GM18907 (cell line): ENCODE data around the gene FGF22.

Source experiments
- ATAC-seq: cut with Tn5 transposase; IDR thresholded peaks from one replicate; pipeline ENCODE4 v1.9.1; 2021; ENCODE audit warnings: mild to moderate bottlenecking, moderate library complexity; ENCODE audit not compliant: unreplicated experiment

FGF22 gene

GRCh38 chr19:677601-678436, 38.1 kb downstream of the FGF22 start:
- ATAC-seq, result no peak

- ATAC-seq, result no peak
These were observed 39.2 kb downstream of the FGF22 start for GRCh38 chr19:678791-679388.

- ATAC-seq, result peak; percentile 30
These were observed 40.0 kb downstream of the FGF22 start for GRCh38 chr19:679418-680286.

GRCh38 chr19:680287-681028, 40.8 kb downstream of the FGF22 start:
- ATAC-seq, result peak; percentile 70

- ATAC-seq, result no peak
These were observed 41.6 kb downstream of the FGF22 start for GRCh38 chr19:681029-682019.

GRCh38 chr19:682678-683320, 43.1 kb downstream of the FGF22 start:
- no peak for ATAC-seq

- ATAC-seq, result no peak
These were observed 45.8 kb downstream of the FGF22 start for GRCh38 chr19:685454-685931.

GRCh38 chr19:686589-687297, 47.1 kb downstream of the FGF22 start:
- ATAC-seq, result no peak

- no peak for ATAC-seq
These were observed 48.0 kb downstream of the FGF22 start for GRCh38 chr19:687569-688166.

- no peak for ATAC-seq
These were observed 48.5 kb downstream of the FGF22 start for GRCh38 chr19:688214-688613.

- ATAC-seq, result no peak
These were observed 49.3 kb downstream of the FGF22 start for GRCh38 chr19:688992-689391.

- ATAC-seq, result no peak
These were observed 50.5 kb downstream of the FGF22 start for GRCh38 chr19:690203-690602.
